Prostate gland (tissue), 2 donors: Measurements from ENCODE around the gene IVD. TPM values are rescaled to one million over a fixed set of nuclear protein-coding genes. Genes with fewer than 3 reads are reported as not detected.

Experiments used
- DNase-seq: peaks from one replicate; pipeline ENCODE4 v3.0.0-alpha.2; 2019; ENCODE audit warnings: low spot score
- H3K27ac ChIP-seq, 2 donors: fragments of 200-600 bp; sonication (generic); 2 replicates each; pipeline ENCODE4 v1.5.1; 2017 to 2019
- H3K27me3 ChIP-seq: fragments of 200-600 bp; sonication (generic); replicated peaks from 2 replicates; pipeline ENCODE4 v1.5.1; 2019; ENCODE audit not compliant: insufficient read depth
- H3K36me3 ChIP-seq, 2 donors: fragments of 200-600 bp; sonication (generic); 1 replicate in 1 of 2; 2 replicates in 1 of 2; pipeline versions ENCODE4 v1.5.1 to v1.8.1; 2017 to 2019
- H3K4me1 ChIP-seq: fragments of 200-600 bp; sonication (generic); replicated peaks from 2 replicates; pipeline ENCODE4 v1.5.1; 2019
- H3K4me3 ChIP-seq, 2 donors: fragments of 200-600 bp; sonication (generic); 2 replicates each; pipeline ENCODE4 v1.5.1; 2017 to 2019
- H3K9me3 ChIP-seq: fragments of 200-600 bp; sonication (generic); 2 replicates; pipeline ENCODE4 v1.5.1; 2017
- CTCF ChIP-seq, 4 experiments: fragments of 200-600 bp in 2 of 4; fragments of 450-650 bp in 2 of 4; sonication (generic) in 2 of 4; IDR thresholded peaks; 1 replicate in 3 of 4; 2 replicates in 1 of 4; pipeline ENCODE4 v1.5.1; 2016 to 2019; ENCODE audit warnings: antibody characterized with exemption in 4 of 4, mild to moderate bottlenecking in 2 of 4, moderate library complexity in 2 of 4
- POLR2A ChIP-seq: fragments of 450-650 bp; IDR thresholded peaks from one replicate; pipeline ENCODE4 v1.6.1; 2016; ENCODE audit warnings: antibody characterized with exemption, mild to moderate bottlenecking
- POLR2AphosphoS5 ChIP-seq: sonication (generic); formaldehyde crosslinking; IDR thresholded peaks from one replicate; pipeline ENCODE4 v1.6.1; 2017; ENCODE audit warnings: antibody characterized with exemption
- WGBS: methylation state at CpG from one replicate; pipeline ENCODE4 v1.1.5; 2018; 5-methylcytosine and 5-hydroxymethylcytosine counted together
- intact Hi-C: fragments of 100-400 bp; cut with DNase I; formaldehyde crosslinking; loops from one replicate; pipeline ENCODE4 v1.14.2; 2022
- total RNA-seq, 2 donors: library from RNA; depleted of rRNA; stranded (reverse); fragments of >200 nt; gene quantifications; one replicate each; pipeline ENCODE4 v1.1.0, GENCODE V29; 2016

IVD gene
- total RNA-seq, 2 donors from 2014 or later: 112 to 115 TPM

GRCh38 chr15:40456299-40456712 is 50.7 kb downstream of the IVD start:
- no peaks in the 10 kb centered on the region for H3K9me3 ChIP-seq
- WGBS: 43% methylated on average over 7 of the region's 7 CpGs
- H3K36me3 ChIP-seq: no peaks in the 10 kb centered on the region
- TF ChIP-seq POLR2A (no peak), POLR2AphosphoS5 (peak; percentile 9), CTCF (IDR thresholded peaks at IDR 0.05) (no peak)
- no peaks in the 10 kb centered on the region for H3K4me1 ChIP-seq
- no peak overlapping the region for H3K4me3 ChIP-seq
- DNase-seq: peak; percentile 60
- no peaks in the 10 kb centered on the region for H3K27me3 ChIP-seq
- intact Hi-C loops: no loop called here
- H3K27ac ChIP-seq: no peak overlapping the region

GRCh38 chr15:40456738-40457137 is 51.1 kb downstream of the IVD start:
- no peak for TF ChIP-seq POLR2A
- TF ChIP-seq POLR2AphosphoS5: no peak
- TF ChIP-seq CTCF (IDR thresholded peaks at IDR 0.05): no peak
- H3K4me1 ChIP-seq: no peaks in the 10 kb centered on the region
- H3K36me3 ChIP-seq: no peaks in the 10 kb centered on the region
- H3K4me3 ChIP-seq: no peak overlapping the region
- H3K27ac ChIP-seq: no peak overlapping the region
- no peak for DNase-seq
- 55% methylated on average over 4 of the region's 4 CpGs for WGBS
- intact Hi-C loops: no loop called here
- no peaks in the 10 kb centered on the region for H3K9me3 ChIP-seq
- H3K27me3 ChIP-seq: no peaks in the 10 kb centered on the region

GRCh38 chr15:40458495-40459371 is 53.1 kb downstream of the IVD start:
- Histone ChIP-seq H3K36me3 (no peaks in the 10 kb centered on the region), H3K9me3 (no peaks in the 10 kb centered on the region), H3K4me3 (no peak overlapping the region), H3K27ac (no peak overlapping the region), H3K27me3 (no peaks in the 10 kb centered on the region), H3K4me1 (no peaks in the 10 kb centered on the region)
- 97% methylated on average over 24 of the region's 37 CpGs for WGBS
- TF ChIP-seq POLR2AphosphoS5 (no peak), POLR2A (no peak), CTCF (IDR thresholded peaks at IDR 0.05) (no peak)
- DNase-seq: no peak
- intact Hi-C loops: no loop called here

- no peaks in the 10 kb centered on the region for H3K9me3 ChIP-seq
- no peak for TF ChIP-seq CTCF (IDR thresholded peaks at IDR 0.05)
- no peak for TF ChIP-seq POLR2AphosphoS5
- no peak for TF ChIP-seq POLR2A
- WGBS: over 99% methylated on average over 19 of the region's 19 CpGs
- no peaks in the 10 kb centered on the region for H3K36me3 ChIP-seq
- no peaks in the 10 kb centered on the region for H3K4me1 ChIP-seq
- H3K4me3 ChIP-seq: no peak overlapping the region
- DNase-seq: no peak
- H3K27me3 ChIP-seq: no peaks in the 10 kb centered on the region
- intact Hi-C loops: no loop called here
- no peak overlapping the region for H3K27ac ChIP-seq
These were observed 53.9 kb downstream of the IVD start for GRCh38 chr15:40459391-40460015.
